HepG2 (cell line): ENCODE results near the gene RGMA. TPM values are rescaled to one million over a fixed set of nuclear protein-coding genes. Genes with fewer than 3 reads are reported as not detected.

Experiments used
- ATAC-seq: fragments of 200-7000 bp; cut with Tn5 transposase; 3 replicates; pipeline ENCODE4 v1.9.1; 2020; ENCODE audit warnings: mild to moderate bottlenecking, moderate library complexity
- BruUV-seq: library from RNA; stranded (reverse); fragments of 400-500 nt; replicated peaks from 2 replicates; lab custom pipeline; 2021; lab: Mats Ljungman, UMichigan
- CTCF ChIA-PET: fragments of 300-600 bp; formaldehyde crosslinking; extraction: SDS; loops from one replicate; lab custom pipeline; 2021; ENCODE audit warnings: low total read pairs, inconsistent platforms, low intra/inter-chr PET ratio; lab: Yijun Ruan, JAX
- POLR2A ChIA-PET: fragments of 350-600 bp; sonication (Branson Sonifier 250); formaldehyde crosslinking; loops from one replicate; lab custom pipeline; 2020; ENCODE audit warnings: antibody characterized with exemption, inconsistent platforms; lab: Yijun Ruan, JAX
- DNase-seq: peaks from one replicate; pipeline ENCODE4 v3.0.0-alpha.2; 2015; ENCODE audit warnings: low spot score
- FAIRE-seq: peaks from 3 replicates; lab custom pipeline; 2011; peaks lifted over from hg19 to GRCh38; lab: Jason Lieb, UNC
- H2AFZ ChIP-seq: one replicate; pipeline ENCODE4 v1.6.1; 2011; ENCODE audit warnings: low read length, inconsistent platforms
- H3K27ac ChIP-seq: fragments of 300-600 bp; 3 replicates; pipeline ENCODE4 v1.8.0; 2011; ENCODE audit warnings: mixed run types, mild to moderate bottlenecking, mixed read lengths, low read length, inconsistent platforms; ENCODE audit not compliant: insufficient read depth; ENCODE audit errors: extremely low read length
- H3K27me3 ChIP-seq, 2 experiments: fragments of 200-600 bp in 1 of 2; 2 replicates in 1 of 2; 3 replicates in 1 of 2; pipeline versions ENCODE4 v1.6.0 to v1.8.0; 2011; ENCODE audit warnings: low read length in 2 of 2, mild to moderate bottlenecking in 2 of 2, moderate library complexity in 2 of 2, inconsistent platforms in 1 of 2; ENCODE audit not compliant: insufficient read depth in 2 of 2, control insufficient read depth in 1 of 2
- H3K36me3 ChIP-seq, 2 experiments: fragments of 200-600 bp in 1 of 2; replicated peaks in 1 of 2; 2 replicates in 1 of 2; 3 replicates in 1 of 2; pipeline versions ENCODE4 v1.5.1 to v1.8.0; 2011; ENCODE audit warnings: low read length in 2 of 2, inconsistent platforms in 1 of 2; ENCODE audit not compliant: insufficient read depth in 2 of 2, control insufficient read depth in 1 of 2
- H3K4me1 ChIP-seq: 2 replicates; pipeline ENCODE4 v1.5.1; 2012; ENCODE audit warnings: low read length, inconsistent platforms; ENCODE audit not compliant: insufficient read depth
- H3K4me2 ChIP-seq: 2 replicates; pipeline ENCODE4 v1.6.0; 2011; ENCODE audit warnings: low read depth, low read length, inconsistent platforms
- H3K4me3 ChIP-seq, 3 experiments: fragments of 200-600 bp in 1 of 3; sonication (generic), shearing (Covaris generic) in 1 of 3; replicated peaks in 1 of 3; 2 replicates each; pipeline ENCODE4 v1.5.1; 2011 to 2016; ENCODE audit warnings: low read length in 3 of 3, inconsistent platforms in 2 of 3, low read depth in 2 of 3, mild to moderate bottlenecking in 2 of 3, control low read depth in 1 of 3, mixed read lengths in 1 of 3; ENCODE audit not compliant: insufficient read depth in 1 of 3
- H3K79me2 ChIP-seq: one replicate; pipeline ENCODE4 v1.6.1; 2011; ENCODE audit warnings: low read length, inconsistent platforms; ENCODE audit not compliant: insufficient read depth
- H3K9ac ChIP-seq: 2 replicates; pipeline ENCODE4 v1.6.0; 2011; ENCODE audit warnings: mild to moderate bottlenecking, low read depth, low read length, inconsistent platforms; ENCODE audit not compliant: insufficient read depth
- H3K9me3 ChIP-seq: 2 replicates; pipeline ENCODE4 v1.5.1; 2012; ENCODE audit warnings: mild to moderate bottlenecking, low read length
- H4K20me1 ChIP-seq: 2 replicates; pipeline ENCODE4 v1.6.0; 2011; ENCODE audit warnings: inconsistent platforms, mild to moderate bottlenecking, low read length, moderate library complexity; ENCODE audit not compliant: insufficient read depth
- CEBPB ChIP-seq: IDR thresholded peaks from 2 replicates; pipeline ENCODE4 v1.6.1; 2011; ENCODE audit warnings: low read depth, low read length, improper control_type of control experiment, borderline replicate concordance
- CSRNP2 ChIP-seq: sonication (generic); formaldehyde crosslinking; conservative IDR thresholded peaks from 2 replicates; pipeline ENCODE4 v1.8.0; 2022; ENCODE audit warnings: low read depth, missing genetic modification reagents
- GABPB1 ChIP-seq: IDR thresholded peaks from 2 replicates; pipeline ENCODE4 v1.6.1; 2016; ENCODE audit warnings: mild to moderate bottlenecking, missing genetic modification reagents, moderate library complexity, missing compliant biosample characterization
- MAF1 ChIP-seq: sonication (generic); formaldehyde crosslinking; IDR thresholded peaks from 2 replicates; pipeline ENCODE4 v1.5.0; 2020; ENCODE audit warnings: missing genetic modification reagents, borderline replicate concordance
- NFE2L1 ChIP-seq: sonication (generic); formaldehyde crosslinking; IDR thresholded peaks from 2 replicates; pipeline ENCODE4 v1.4.0; 2020; ENCODE audit warnings: missing genetic modification reagents, mild to moderate bottlenecking, borderline replicate concordance
- REST ChIP-seq, 2 experiments: IDR thresholded peaks; 2 replicates each; pipeline ENCODE4 v1.6.1; 2011 to 2012; ENCODE audit warnings: low read length in 2 of 2, borderline replicate concordance in 1 of 2, low read depth in 1 of 2, mild to moderate bottlenecking in 1 of 2, moderate library complexity in 1 of 2
- SRSF1 ChIP-seq: fragments of 200-400 bp; formaldehyde crosslinking; optimal IDR thresholded peaks from 2 replicates; pipeline ENCODE3; 2017; ENCODE audit warnings: mild to moderate bottlenecking, low read depth, low read length, moderate library complexity
- ZNF3 ChIP-seq: IDR thresholded peaks from 2 replicates; pipeline ENCODE4 v1.7.0; 2017; ENCODE audit warnings: inconsistent platforms
- ZNF773 ChIP-seq: sonication (generic); formaldehyde crosslinking; IDR thresholded peaks from 2 replicates; pipeline ENCODE4 v1.4.0; 2020; ENCODE audit warnings: missing genetic modification reagents, borderline replicate concordance
- WGBS: methylation state at CpG from one replicate; pipeline ENCODE4 v1.1.6; 2017; ENCODE audit warnings: low lambda C conversion rate; 5-methylcytosine and 5-hydroxymethylcytosine counted together
- in situ Hi-C: cut with HindIII; loops from 2 replicates; pipeline ENCODE4 v1.10.0; 2017; ENCODE audit warnings: low pct_unique_long_range_greater_than_20kb; ENCODE audit not compliant: extremely low pct_ligation_motif_present
- intact Hi-C: fragments of 100-400 bp; cut with micrococcal nuclease; formaldehyde crosslinking; loops from one replicate; pipeline ENCODE4 v1.10.0; 2022; ENCODE audit not compliant: unreplicated experiment
- polyA plus RNA-seq, 8 experiments: library from polyadenylated mRNA; depleted of rRNA in 3 of 8; stranded (reverse) in 7 of 8; unstranded in 1 of 8; fragments of >200 nt; fragmentation: Illumina TruSeq in 4 of 8; extraction: Trizol in 4 of 8; gene quantifications; 2 replicates each; pipeline versions ENCODE4 v1.2.1 to v1.2.3, GENCODE V29; 2011 to 2016; ENCODE audit warnings: low read depth in 4 of 8, missing spikeins in 1 of 8, mixed read lengths in 1 of 8; ENCODE audit not compliant: insufficient read depth in 1 of 8
- total RNA-seq, 5 experiments: library from RNA; depleted of rRNA; stranded (reverse); fragments of >200 nt; fragmentation: Illumina TruSeq; extraction: Trizol; gene quantifications; 2 replicates each; pipeline ENCODE4 v1.2.3, GENCODE V29; 2016; ENCODE audit warnings: low read depth in 1 of 5
- TF ChIP-seq, protein P1 (sequence below): sonication (generic); formaldehyde crosslinking; IDR thresholded peaks from 2 replicates; pipeline ENCODE4 v1.4.0; 2020; ENCODE audit warnings: missing genetic modification reagents

The RGMA gene
- total and polyA plus RNA-seq, 2 of the 13 experiments (the other 11 are each of a cell fraction or from before 2014, with no cell fraction given) = not detected

DNA sequence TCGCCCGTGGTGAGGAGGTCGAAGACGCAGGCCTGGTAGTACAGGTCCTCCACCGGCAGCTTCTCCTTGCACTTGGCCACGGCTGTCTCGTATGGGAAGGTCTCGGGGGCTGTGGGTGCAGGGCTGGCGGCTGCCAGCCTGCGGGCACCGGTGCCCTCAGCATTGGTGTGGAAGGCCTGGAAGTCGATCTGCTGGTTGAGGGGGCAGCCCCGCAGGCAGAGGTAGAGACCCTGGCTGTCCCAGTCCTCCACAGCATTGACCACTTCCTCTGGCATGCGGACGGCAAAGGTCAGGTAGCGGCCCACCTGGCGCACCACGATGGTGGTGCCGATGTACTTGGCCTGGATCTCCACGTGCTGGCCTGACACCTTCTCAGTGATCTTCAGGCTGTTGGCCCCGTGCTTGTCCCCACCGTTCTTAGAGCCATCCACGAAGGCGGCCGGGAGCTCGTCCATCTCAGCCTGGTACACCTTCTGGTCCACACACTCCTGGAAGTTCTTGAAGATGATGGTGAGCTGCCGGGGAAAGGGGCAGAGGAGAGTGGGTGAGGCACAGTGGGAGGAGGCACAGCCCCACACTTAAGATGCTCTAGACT lies 43.7 kb downstream of the RGMA start:
- no peak for ATAC-seq
- no peak for DNase-seq
- H4K20me1 ChIP-seq = no peaks in the 10 kb centered on the region
- no peaks in the 10 kb centered on the region for H3K36me3 ChIP-seq
- WGBS = 73% methylated on average over 17 of the region's 27 CpGs
- peaks cover 5% of the 10 kb centered on the region; the same call in 1 of the 2 replicates for H3K9me3 ChIP-seq
- ChIA-PET CTCF (no interaction called here), POLR2A (no interaction called here)
- TF ChIP-seq ZNF3 (CRISPR knock-in tag) (no peak), REST (IDR thresholded peaks at IDR 0.05; ENCODE audit: borderline replicate concordance in 1 of 2, low read depth in 1 of 2, low read length in 2 of 2) (no peak), GABPB1 (CRISPR knock-in tag) (no peak), SRSF1 (no peak), MAF1 (no peak), NFE2L1 (no peak), ZNF773 (CRISPR knock-in tag) (no peak), CSRNP2 (CRISPR knock-in tag) (no peak), CEBPB (no peak)
- TF ChIP-seq, protein P1, sequence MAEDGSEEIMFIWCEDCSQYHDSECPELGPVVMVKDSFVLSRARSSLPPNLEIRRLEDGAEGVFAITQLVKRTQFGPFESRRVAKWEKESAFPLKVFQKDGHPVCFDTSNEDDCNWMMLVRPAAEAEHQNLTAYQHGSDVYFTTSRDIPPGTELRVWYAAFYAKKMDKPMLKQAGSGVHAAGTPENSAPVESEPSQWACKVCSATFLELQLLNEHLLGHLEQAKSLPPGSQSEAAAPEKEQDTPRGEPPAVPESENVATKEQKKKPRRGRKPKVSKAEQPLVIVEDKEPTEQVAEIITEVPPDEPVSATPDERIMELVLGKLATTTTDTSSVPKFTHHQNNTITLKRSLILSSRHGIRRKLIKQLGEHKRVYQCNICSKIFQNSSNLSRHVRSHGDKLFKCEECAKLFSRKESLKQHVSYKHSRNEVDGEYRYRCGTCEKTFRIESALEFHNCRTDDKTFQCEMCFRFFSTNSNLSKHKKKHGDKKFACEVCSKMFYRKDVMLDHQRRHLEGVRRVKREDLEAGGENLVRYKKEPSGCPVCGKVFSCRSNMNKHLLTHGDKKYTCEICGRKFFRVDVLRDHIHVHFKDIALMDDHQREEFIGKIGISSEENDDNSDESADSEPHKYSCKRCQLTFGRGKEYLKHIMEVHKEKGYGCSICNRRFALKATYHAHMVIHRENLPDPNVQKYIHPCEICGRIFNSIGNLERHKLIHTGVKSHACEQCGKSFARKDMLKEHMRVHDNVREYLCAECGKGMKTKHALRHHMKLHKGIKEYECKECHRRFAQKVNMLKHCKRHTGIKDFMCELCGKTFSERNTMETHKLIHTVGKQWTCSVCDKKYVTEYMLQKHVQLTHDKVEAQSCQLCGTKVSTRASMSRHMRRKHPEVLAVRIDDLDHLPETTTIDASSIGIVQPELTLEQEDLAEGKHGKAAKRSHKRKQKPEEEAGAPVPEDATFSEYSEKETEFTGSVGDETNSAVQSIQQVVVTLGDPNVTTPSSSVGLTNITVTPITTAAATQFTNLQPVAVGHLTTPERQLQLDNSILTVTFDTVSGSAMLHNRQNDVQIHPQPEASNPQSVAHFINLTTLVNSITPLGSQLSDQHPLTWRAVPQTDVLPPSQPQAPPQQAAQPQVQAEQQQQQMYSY = no peak
- H3K27me3 ChIP-seq = peaks cover 2 to 14% of the 10 kb centered on the region in 2 experiments; a peak in 3 of 5 replicates
- no peak for FAIRE-seq
- BruUV-seq = no TSS peak
- intact Hi-C loops = no loop called here
- H3K4me2 ChIP-seq = no peak overlapping the region
- H3K79me2 ChIP-seq = no peaks in the 10 kb centered on the region
- H2AFZ ChIP-seq = no peak overlapping the region
- no peak overlapping the region for H3K4me3 ChIP-seq
- no peak overlapping the region for H3K27ac ChIP-seq
- no peak overlapping the region for H3K9ac ChIP-seq
- H3K4me1 ChIP-seq = no peaks in the 10 kb centered on the region
- in situ Hi-C loops = no loop called here
